SU-DHL-6 (cell line): Measurements from ENCODE around the gene TBC1D16.

ENCODE experiments used
- H2AFZ ChIP-seq: fragments of 200-600 bp; sonication (generic); 2 replicates; pipeline ENCODE4 v1.6.1; 2014; ENCODE audit warnings: low read depth, mild to moderate bottlenecking, moderate library complexity, mixed read lengths, antibody characterized with exemption, low read length; ENCODE audit not compliant: severe bottlenecking
- H3F3A ChIP-seq: fragments of 200-600 bp; shearing (Covaris generic); 2 replicates; pipeline ENCODE4 v1.6.0; 2016; ENCODE audit warnings: antibody characterized with exemption, mild to moderate bottlenecking; ENCODE audit not compliant: insufficient read depth
- H3K27ac ChIP-seq: fragments of 200-600 bp; sonication (generic); 2 replicates; pipeline ENCODE4 v1.5.1; 2016; ENCODE audit warnings: low read depth, mild to moderate bottlenecking, low read length, moderate library complexity, mixed read lengths
- H3K27me3 ChIP-seq: fragments of 200-600 bp; sonication (generic), shearing (Covaris generic); 2 replicates; pipeline ENCODE4 v1.6.0; 2014; ENCODE audit warnings: mild to moderate bottlenecking, low read length
- H3K36me3 ChIP-seq: fragments of 200-600 bp; sonication (generic); 2 replicates; pipeline ENCODE4 v1.6.1; 2014; ENCODE audit warnings: mild to moderate bottlenecking, low read length, mixed read lengths
- H3K4me2 ChIP-seq: fragments of 300-600, 200-600 bp; shearing (Covaris generic), sonication (generic); 2 replicates; pipeline ENCODE4 v1.6.0; 2014; ENCODE audit warnings: low read length, low read depth, mild to moderate bottlenecking; ENCODE audit not compliant: poor library complexity, severe bottlenecking
- H3K4me3 ChIP-seq: fragments of 200-600 bp; sonication (generic); 2 replicates; pipeline ENCODE4 v1.5.1; 2014; ENCODE audit warnings: antibody characterized with exemption, low read length, mild to moderate bottlenecking, mixed read lengths; ENCODE audit not compliant: insufficient read depth, poor library complexity, severe bottlenecking
- H3K79me2 ChIP-seq: fragments of 200-600 bp; sonication (generic); 2 replicates; pipeline ENCODE4 v1.6.1; 2014; ENCODE audit warnings: mild to moderate bottlenecking, low read length, moderate library complexity; ENCODE audit not compliant: insufficient read depth
- H3K9ac ChIP-seq: fragments of 200-600 bp; sonication (generic); 2 replicates; pipeline ENCODE4 v1.7.0; 2014; ENCODE audit warnings: mild to moderate bottlenecking, low read length
- H3K9me2 ChIP-seq: fragments of 200-600 bp; sonication (generic); replicated peaks from 2 replicates; pipeline ENCODE4 v1.6.1; 2014; ENCODE audit warnings: low read length; ENCODE audit not compliant: insufficient read depth
- H3K9me3 ChIP-seq: fragments of 200-600 bp; sonication (generic); 2 replicates; pipeline ENCODE4 v1.6.1; 2014; ENCODE audit warnings: low read length, mixed read lengths; ENCODE audit not compliant: insufficient read depth
- H4K20me1 ChIP-seq: fragments of 200-600 bp; sonication (generic); 2 replicates; pipeline ENCODE4 v1.6.1; 2014; ENCODE audit warnings: low read depth, mild to moderate bottlenecking, antibody characterized with exemption, low read length, moderate library complexity, mixed read lengths
- EZH2phosphoT487 ChIP-seq: fragments of 200-600 bp; sonication (generic), shearing (Covaris generic); conservative IDR thresholded peaks from 2 replicates; pipeline ENCODE4 v1.6.1; 2018; ENCODE audit warnings: mild to moderate bottlenecking, antibody characterized with exemption, low read length, moderate library complexity, mixed read lengths
- TF ChIP-seq, protein P1 (sequence below): fragments of 200-600 bp; sonication (generic); IDR thresholded peaks from one replicate; pipeline ENCODE4 v1.5.1; 2017; ENCODE audit warnings: antibody characterized with exemption, mild to moderate bottlenecking, low read length, moderate library complexity; ENCODE audit not compliant: insufficient read depth, poor library complexity, severe bottlenecking

The TBC1D16 gene

DNA sequence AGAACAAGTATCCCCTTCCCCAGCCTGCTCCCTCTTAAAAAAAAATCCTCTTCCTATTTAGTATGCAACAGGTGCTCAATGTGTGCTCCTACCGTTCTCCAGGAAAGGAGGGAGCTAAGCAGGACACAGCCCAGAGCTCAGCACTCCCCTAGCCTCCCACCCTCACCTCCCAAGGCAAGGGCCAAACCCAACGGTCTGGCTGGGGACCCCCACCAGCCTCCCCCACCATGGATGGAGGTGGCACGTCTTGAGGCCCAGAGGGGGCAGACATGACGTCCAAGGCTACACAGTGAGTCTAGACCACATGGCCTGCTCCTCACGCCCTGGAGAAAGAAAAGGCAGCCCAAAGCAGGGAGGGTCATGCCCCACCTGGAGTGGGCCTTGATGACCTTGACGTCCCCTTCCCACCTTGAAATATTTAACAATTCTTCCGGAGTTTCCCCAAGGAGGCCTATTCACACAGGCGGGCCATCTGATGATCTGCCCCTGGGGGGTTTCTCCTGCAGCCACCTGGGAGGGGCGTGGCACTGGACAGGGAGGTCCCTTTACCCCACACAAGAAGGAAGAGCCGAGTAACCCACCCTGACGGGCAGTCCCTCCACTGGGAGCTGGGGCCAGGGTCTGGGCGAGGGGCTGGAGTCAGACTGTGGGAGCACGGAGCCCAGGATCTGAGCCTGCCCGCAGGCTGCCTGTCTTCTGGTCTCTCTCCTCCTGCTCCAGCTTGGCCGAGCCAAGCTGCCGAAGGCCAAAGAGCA, 107.0 kb downstream of the TBC1D16 start:
- Histone ChIP-seq H3K9me2 (no peaks in the 10 kb centered on the region), H4K20me1 (no peaks in the 10 kb centered on the region), H3F3A (no peaks in the 10 kb centered on the region), H3K27me3 (no peaks in the 10 kb centered on the region), H3K36me3 (no peaks in the 10 kb centered on the region), H3K9me3 (no peaks in the 10 kb centered on the region), H3K27ac (no peak overlapping the region), H3K4me3 (no peak overlapping the region), H2AFZ (no peak overlapping the region), H3K79me2 (no peaks in the 10 kb centered on the region), H3K9ac (no peak overlapping the region), H3K4me2 (no peak overlapping the region)
- TF ChIP-seq, protein P1, sequence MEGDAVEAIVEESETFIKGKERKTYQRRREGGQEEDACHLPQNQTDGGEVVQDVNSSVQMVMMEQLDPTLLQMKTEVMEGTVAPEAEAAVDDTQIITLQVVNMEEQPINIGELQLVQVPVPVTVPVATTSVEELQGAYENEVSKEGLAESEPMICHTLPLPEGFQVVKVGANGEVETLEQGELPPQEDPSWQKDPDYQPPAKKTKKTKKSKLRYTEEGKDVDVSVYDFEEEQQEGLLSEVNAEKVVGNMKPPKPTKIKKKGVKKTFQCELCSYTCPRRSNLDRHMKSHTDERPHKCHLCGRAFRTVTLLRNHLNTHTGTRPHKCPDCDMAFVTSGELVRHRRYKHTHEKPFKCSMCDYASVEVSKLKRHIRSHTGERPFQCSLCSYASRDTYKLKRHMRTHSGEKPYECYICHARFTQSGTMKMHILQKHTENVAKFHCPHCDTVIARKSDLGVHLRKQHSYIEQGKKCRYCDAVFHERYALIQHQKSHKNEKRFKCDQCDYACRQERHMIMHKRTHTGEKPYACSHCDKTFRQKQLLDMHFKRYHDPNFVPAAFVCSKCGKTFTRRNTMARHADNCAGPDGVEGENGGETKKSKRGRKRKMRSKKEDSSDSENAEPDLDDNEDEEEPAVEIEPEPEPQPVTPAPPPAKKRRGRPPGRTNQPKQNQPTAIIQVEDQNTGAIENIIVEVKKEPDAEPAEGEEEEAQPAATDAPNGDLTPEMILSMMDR, result no peak
- TF ChIP-seq EZH2phosphoT487, result no peak

DNA sequence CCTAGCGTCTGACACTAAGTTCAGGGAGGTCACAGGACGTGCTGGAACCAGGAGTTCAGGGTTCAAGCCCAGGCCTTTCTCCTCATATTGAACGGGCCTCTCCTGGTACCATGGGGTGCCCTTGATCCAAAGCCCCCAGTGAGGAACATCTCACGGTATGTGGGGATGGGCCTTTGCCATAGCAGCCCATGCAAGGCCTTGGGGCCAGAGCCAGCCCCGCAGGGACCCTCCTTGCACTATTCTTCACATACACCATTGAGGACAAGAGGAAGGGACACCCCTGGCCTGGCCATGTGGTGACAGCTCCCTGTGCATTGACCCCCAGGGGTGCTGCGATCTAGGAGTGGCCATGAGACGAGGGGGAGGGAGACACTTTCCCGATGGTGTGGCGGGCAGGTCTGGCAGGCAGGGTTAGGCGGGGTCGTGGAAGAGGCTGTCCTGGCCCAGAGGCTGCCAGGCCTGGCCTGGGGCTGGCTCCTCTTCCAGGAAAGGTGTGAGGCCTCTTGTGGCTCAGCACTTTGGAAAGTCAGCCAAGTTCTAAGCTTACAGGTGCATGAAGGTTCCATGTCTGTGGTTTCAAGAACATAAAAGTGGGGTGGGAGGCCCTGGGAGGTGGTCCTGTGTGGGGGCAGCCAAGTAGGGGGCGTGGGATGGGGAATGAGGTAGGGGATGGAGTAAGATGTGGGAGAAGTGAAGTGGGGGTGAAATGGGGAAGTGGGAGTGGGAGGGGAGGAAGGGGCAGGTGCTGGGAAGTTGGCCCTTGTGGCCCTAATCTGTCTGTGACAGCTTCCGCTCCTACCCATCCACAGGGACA, 107.8 kb downstream of the TBC1D16 start:
- no peaks in the 10 kb centered on the region for H3K27me3 ChIP-seq
- no peaks in the 10 kb centered on the region for H3K9me3 ChIP-seq
- H3K79me2 ChIP-seq, result no peaks in the 10 kb centered on the region
- no peaks in the 10 kb centered on the region for H4K20me1 ChIP-seq
- H3K4me3 ChIP-seq, result no peak overlapping the region
- no peaks in the 10 kb centered on the region for H3F3A ChIP-seq
- no peaks in the 10 kb centered on the region for H3K9me2 ChIP-seq
- TF ChIP-seq, protein P1, result no peak
- TF ChIP-seq EZH2phosphoT487, result no peak
- H3K4me2 ChIP-seq, result no peak overlapping the region
- H2AFZ ChIP-seq, result no peak overlapping the region
- H3K36me3 ChIP-seq, result no peaks in the 10 kb centered on the region
- no peak overlapping the region for H3K9ac ChIP-seq
- no peak overlapping the region for H3K27ac ChIP-seq

DNA sequence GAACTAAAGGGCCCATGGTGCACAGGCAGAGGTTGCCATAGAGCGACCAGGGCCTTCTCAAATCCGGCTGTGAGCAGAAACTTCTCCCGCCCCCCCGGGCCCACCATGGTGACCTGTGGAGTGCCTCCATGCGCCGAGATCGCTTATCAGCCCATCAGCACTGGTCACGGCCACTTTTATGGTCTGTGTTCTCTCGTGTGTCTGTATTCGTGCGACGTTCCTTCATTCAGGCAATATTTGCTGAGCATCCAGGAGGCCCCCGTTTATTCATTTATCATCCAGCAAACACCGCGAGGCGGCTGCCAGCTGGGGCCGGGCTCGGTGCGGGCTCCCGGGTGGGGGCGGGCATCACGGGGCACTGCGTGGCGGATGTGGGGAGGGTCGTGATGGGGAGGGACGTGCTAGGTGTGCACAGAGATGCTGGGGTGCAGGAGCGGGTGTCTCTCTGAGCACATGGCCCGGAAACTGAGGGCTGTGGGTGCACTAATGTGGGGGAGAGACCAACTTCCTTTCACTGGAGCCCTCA, 108.5 kb downstream of the TBC1D16 start:
- H4K20me1 ChIP-seq, result no peaks in the 10 kb centered on the region
- no peaks in the 10 kb centered on the region for H3K9me2 ChIP-seq
- H3K9me3 ChIP-seq, result no peaks in the 10 kb centered on the region
- no peak for TF ChIP-seq EZH2phosphoT487
- TF ChIP-seq, protein P1, result no peak
- H3K79me2 ChIP-seq, result no peaks in the 10 kb centered on the region
- no peak overlapping the region for H3K4me2 ChIP-seq
- H3K4me3 ChIP-seq, result no peak overlapping the region
- H3F3A ChIP-seq, result no peaks in the 10 kb centered on the region
- H3K36me3 ChIP-seq, result no peaks in the 10 kb centered on the region
- H3K27ac ChIP-seq, result no peak overlapping the region
- no peaks in the 10 kb centered on the region for H3K27me3 ChIP-seq
- no peak overlapping the region for H3K9ac ChIP-seq
- H2AFZ ChIP-seq, result no peak overlapping the region
